Vagina (tissue), 2 donors: ENCODE measurements around the gene VAT1. TPM values are rescaled to one million over a fixed set of nuclear protein-coding genes. Genes with fewer than 3 reads are reported as not detected.
"Not testable (repeated sequence)": the region's sequence is repeated elsewhere in the genome, so short reads cannot be mapped to it uniquely, and the experiment has no call there.

Experiments used
- DNase-seq, 2 donors: peaks; one replicate each; pipeline ENCODE4 v3.0.0-alpha.2; 2017; ENCODE audit errors: extremely low spot score in 2 of 2
- H3K27ac ChIP-seq: fragments of 200-600 bp; sonication (generic); one replicate; pipeline ENCODE4 v1.5.1; 2019
- H3K27me3 ChIP-seq: fragments of 200-600 bp; sonication (generic); one replicate; pipeline ENCODE4 v1.5.1; 2019
- H3K36me3 ChIP-seq, 2 donors: fragments of 200-600 bp; sonication (generic); one replicate each; pipeline ENCODE4 v1.5.1; 2017 to 2019
- H3K4me1 ChIP-seq: fragments of 200-600 bp; sonication (generic); one replicate; pipeline ENCODE4 v1.5.1; 2019
- H3K4me3 ChIP-seq, 2 donors: fragments of 200-600 bp; sonication (generic); 1 replicate in 1 of 2; 2 replicates in 1 of 2; pipeline ENCODE4 v1.5.1; 2016 to 2019
- H3K9me3 ChIP-seq: fragments of 200-600 bp; sonication (generic); one replicate; pipeline ENCODE4 v1.5.1; 2019
- CTCF ChIP-seq, 3 experiments: fragments of 450-650 bp in 2 of 3; fragments of 200-600 bp in 1 of 3; sonication (generic) in 1 of 3; IDR thresholded peaks; one replicate each; pipeline ENCODE4 v1.5.1; 2017 to 2019; ENCODE audit warnings: antibody characterized with exemption in 3 of 3, mild to moderate bottlenecking in 2 of 3, moderate library complexity in 2 of 3
- POLR2A ChIP-seq, 2 donors: fragments of 450-650 bp; IDR thresholded peaks; one replicate each; pipeline ENCODE4 v1.6.1; 2017; ENCODE audit warnings: antibody characterized with exemption in 2 of 2, mild to moderate bottlenecking in 2 of 2, moderate library complexity in 2 of 2
- POLR2AphosphoS5 ChIP-seq, 2 donors: sonication (generic); formaldehyde crosslinking; IDR thresholded peaks; one replicate each; pipeline ENCODE4 v1.9.0; 2017; ENCODE audit warnings: antibody characterized with exemption in 2 of 2, mild to moderate bottlenecking in 2 of 2, low read depth in 1 of 2; ENCODE audit not compliant: insufficient read depth in 1 of 2
- intact Hi-C: fragments of 100-400 bp; cut with DNase I; formaldehyde crosslinking; loops from one replicate; pipeline ENCODE4 v1.15.1; 2023
- total RNA-seq: library from RNA; depleted of rRNA; stranded (reverse); fragments of >200 nt; gene quantifications from one replicate; pipeline ENCODE4 v1.2.3, GENCODE V29; 2016

VAT1 gene
- total RNA-seq, 1 donor from 2014 or later: 179 TPM

- peaks cover 0 to 22% of the 10 kb centered on the region in 2 donors for H3K36me3 ChIP-seq
- no peaks in the 10 kb centered on the region for H3K27me3 ChIP-seq
- peaks cover 50% of the 10 kb centered on the region for H3K4me1 ChIP-seq
- intact Hi-C loops: no loop called here
- peak; percentile 77 to 84 for TF ChIP-seq POLR2AphosphoS5 (IDR thresholded peaks at IDR 0.05; ENCODE audit: insufficient read depth in 1 of 2, low read depth in 1 of 2)
- TF ChIP-seq POLR2A (IDR thresholded peaks at IDR 0.05): peak in 1 of 2 donors; percentile 34
- TF ChIP-seq CTCF (IDR thresholded peaks at IDR 0.05): peak; percentile 21 to 85 (median 36)
- no peaks in the 10 kb centered on the region for H3K9me3 ChIP-seq
- peak within 1 kb of the TSS; percentile 88 for H3K27ac ChIP-seq
- peak in 1 of 2 donors; percentile 94 for DNase-seq
- peak within 1 kb of the TSS; percentile 64 to 78 for H3K4me3 ChIP-seq
Measured at GRCh38 chr17:43006639-43007551, 15.3 kb downstream of the VAT1 start, which contains the start of gene IFI35. Gene IFI35 (plus strand): TSS chr17:43006784. CDS start chr17:43006948, 164 bp downstream.

- H3K4me1 ChIP-seq: peaks cover 40% of the 10 kb centered on the region
- TF ChIP-seq POLR2AphosphoS5 (IDR thresholded peaks at IDR 0.05; ENCODE audit: insufficient read depth in 1 of 2, low read depth in 1 of 2) (no peak), POLR2A (IDR thresholded peaks at IDR 0.05) (no peak), CTCF (IDR thresholded peaks at IDR 0.05) (no peak)
- no peak overlapping the region for H3K4me3 ChIP-seq
- H3K27me3 ChIP-seq: no peaks in the 10 kb centered on the region
- peaks cover 0 to 37% of the 10 kb centered on the region in 2 donors for H3K36me3 ChIP-seq
- intact Hi-C loops: no loop called here
- no peak overlapping the region for H3K27ac ChIP-seq
- DNase-seq: no peak
- H3K9me3 ChIP-seq: no peaks in the 10 kb centered on the region
Measured at GRCh38 chr17:43003542-43004172, 18.5 kb downstream of the VAT1 start.

- Histone ChIP-seq H3K36me3 (peaks cover 0 to 37% of the 10 kb centered on the region in 2 donors), H3K4me1 (peaks cover 25% of the 10 kb centered on the region)
- H3K9me3 ChIP-seq, H3K27ac ChIP-seq, intact Hi-C loops, DNase-seq, H3K27me3 ChIP-seq, H3K4me3 ChIP-seq: not testable (repeated sequence)
Measured at GRCh38 chr17:43000894-43001293, 21.3 kb downstream of the VAT1 start.

GRCh38 chr17:42999003-42999525 is 23.1 kb downstream of the VAT1 start:
- DNase-seq: no peak
- intact Hi-C loops: no loop called here
- Histone ChIP-seq H3K9me3 (no peaks in the 10 kb centered on the region), H3K4me3 (peak overlapping the region; percentile 76 to 86), H3K4me1 (peaks cover 24% of the 10 kb centered on the region), H3K27ac (peak overlapping the region; percentile 83), H3K27me3 (no peaks in the 10 kb centered on the region), H3K36me3 (peaks cover 0 to 30% of the 10 kb centered on the region in 2 donors)
- TF ChIP-seq POLR2AphosphoS5 (IDR thresholded peaks at IDR 0.05; ENCODE audit: insufficient read depth in 1 of 2, low read depth in 1 of 2) (no peak), CTCF (IDR thresholded peaks at IDR 0.05) (no peak)
